Prostate gland (tissue), 2 donors: ENCODE data around the gene TEAD3. TPM values are rescaled to one million over a fixed set of nuclear protein-coding genes. Genes with fewer than 3 reads are reported as not detected.
"Not testable (repeated sequence)": the region's sequence is repeated elsewhere in the genome, so short reads cannot be mapped to it uniquely, and the experiment has no call there.

Experiments
- DNase-seq: peaks from one replicate; pipeline ENCODE4 v3.0.0-alpha.2; 2019; ENCODE audit warnings: low spot score
- H3K27ac ChIP-seq, 2 donors: fragments of 200-600 bp; sonication (generic); 2 replicates each; pipeline ENCODE4 v1.5.1; 2017 to 2019
- H3K27me3 ChIP-seq: fragments of 200-600 bp; sonication (generic); replicated peaks from 2 replicates; pipeline ENCODE4 v1.5.1; 2019; ENCODE audit not compliant: insufficient read depth
- H3K36me3 ChIP-seq, 2 donors: fragments of 200-600 bp; sonication (generic); 1 replicate in 1 of 2; 2 replicates in 1 of 2; pipeline versions ENCODE4 v1.5.1 to v1.8.1; 2017 to 2019
- H3K4me1 ChIP-seq: fragments of 200-600 bp; sonication (generic); replicated peaks from 2 replicates; pipeline ENCODE4 v1.5.1; 2019
- H3K4me3 ChIP-seq, 2 donors: fragments of 200-600 bp; sonication (generic); 2 replicates each; pipeline ENCODE4 v1.5.1; 2017 to 2019
- H3K9me3 ChIP-seq: fragments of 200-600 bp; sonication (generic); 2 replicates; pipeline ENCODE4 v1.5.1; 2017
- POLR2A ChIP-seq: fragments of 450-650 bp; IDR thresholded peaks from one replicate; pipeline ENCODE4 v1.6.1; 2016; ENCODE audit warnings: antibody characterized with exemption, mild to moderate bottlenecking
- POLR2AphosphoS5 ChIP-seq: sonication (generic); formaldehyde crosslinking; IDR thresholded peaks from one replicate; pipeline ENCODE4 v1.6.1; 2017; ENCODE audit warnings: antibody characterized with exemption
- WGBS: methylation state at CpG from one replicate; pipeline ENCODE4 v1.1.5; 2018; 5-methylcytosine and 5-hydroxymethylcytosine counted together
- intact Hi-C: fragments of 100-400 bp; cut with DNase I; formaldehyde crosslinking; loops from one replicate; pipeline ENCODE4 v1.14.2; 2022
- total RNA-seq, 2 donors: library from RNA; depleted of rRNA; stranded (reverse); fragments of >200 nt; gene quantifications; one replicate each; pipeline ENCODE4 v1.1.0, GENCODE V29; 2016
- TF ChIP-seq, protein P1 (sequence below), 4 experiments: fragments of 200-600 bp in 2 of 4; fragments of 450-650 bp in 2 of 4; sonication (generic) in 2 of 4; IDR thresholded peaks; 1 replicate in 3 of 4; 2 replicates in 1 of 4; pipeline ENCODE4 v1.5.1; 2016 to 2019; ENCODE audit warnings: antibody characterized with exemption in 4 of 4, mild to moderate bottlenecking in 2 of 4, moderate library complexity in 2 of 4

The TEAD3 gene
- total RNA-seq, 2 donors from 2014 or later: 34.1 to 41.1 TPM

DNA sequence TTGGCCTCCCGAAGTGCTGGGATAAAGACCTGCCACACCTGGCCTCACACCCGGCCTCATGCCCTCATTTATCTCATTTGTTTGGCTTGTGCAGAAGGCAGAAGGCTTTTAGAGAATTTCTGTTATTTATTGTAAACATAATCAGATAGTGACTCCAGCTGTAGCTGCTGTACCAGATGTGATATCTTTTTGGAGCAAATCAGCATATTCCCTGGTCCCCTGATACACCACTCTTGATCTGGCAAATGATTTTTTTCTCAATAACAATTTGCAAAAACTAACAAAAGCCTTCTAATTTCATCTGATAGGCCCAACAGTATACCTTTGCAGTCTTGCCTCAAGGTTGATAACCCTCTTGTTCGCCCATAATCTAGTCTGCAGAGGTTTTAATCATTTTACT is 42.3 kb upstream of the TEAD3 start:
- TF ChIP-seq, protein P1, sequence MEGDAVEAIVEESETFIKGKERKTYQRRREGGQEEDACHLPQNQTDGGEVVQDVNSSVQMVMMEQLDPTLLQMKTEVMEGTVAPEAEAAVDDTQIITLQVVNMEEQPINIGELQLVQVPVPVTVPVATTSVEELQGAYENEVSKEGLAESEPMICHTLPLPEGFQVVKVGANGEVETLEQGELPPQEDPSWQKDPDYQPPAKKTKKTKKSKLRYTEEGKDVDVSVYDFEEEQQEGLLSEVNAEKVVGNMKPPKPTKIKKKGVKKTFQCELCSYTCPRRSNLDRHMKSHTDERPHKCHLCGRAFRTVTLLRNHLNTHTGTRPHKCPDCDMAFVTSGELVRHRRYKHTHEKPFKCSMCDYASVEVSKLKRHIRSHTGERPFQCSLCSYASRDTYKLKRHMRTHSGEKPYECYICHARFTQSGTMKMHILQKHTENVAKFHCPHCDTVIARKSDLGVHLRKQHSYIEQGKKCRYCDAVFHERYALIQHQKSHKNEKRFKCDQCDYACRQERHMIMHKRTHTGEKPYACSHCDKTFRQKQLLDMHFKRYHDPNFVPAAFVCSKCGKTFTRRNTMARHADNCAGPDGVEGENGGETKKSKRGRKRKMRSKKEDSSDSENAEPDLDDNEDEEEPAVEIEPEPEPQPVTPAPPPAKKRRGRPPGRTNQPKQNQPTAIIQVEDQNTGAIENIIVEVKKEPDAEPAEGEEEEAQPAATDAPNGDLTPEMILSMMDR (IDR thresholded peaks at IDR 0.05): no peak
- TF ChIP-seq POLR2A (no peak), POLR2AphosphoS5 (no peak)
- intact Hi-C loops: no loop called here

DNA sequence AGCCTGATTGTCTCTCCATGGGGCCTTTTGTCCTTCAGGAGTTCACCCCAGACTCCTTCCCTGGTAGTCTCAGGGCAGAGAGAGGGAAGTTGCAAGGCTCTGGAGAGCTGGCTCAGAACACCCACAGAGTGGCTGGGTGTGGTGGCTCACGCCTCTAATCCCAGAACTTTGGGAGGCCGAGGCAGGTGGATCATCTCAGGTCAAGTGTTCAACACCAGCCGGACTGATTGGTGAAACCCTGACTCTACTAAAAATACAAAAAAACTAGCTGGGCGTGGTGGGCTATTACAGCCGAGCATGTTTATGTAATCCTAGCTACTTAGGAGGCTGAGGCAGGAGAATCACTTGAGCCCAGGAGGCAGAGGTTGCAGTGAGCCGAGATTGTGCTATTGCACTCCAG is 39.0 kb upstream of the TEAD3 start:
- H3K4me3 ChIP-seq, DNase-seq, H3K36me3 ChIP-seq, H3K27ac ChIP-seq, intact Hi-C loops, H3K4me1 ChIP-seq, H3K9me3 ChIP-seq, H3K27me3 ChIP-seq: not testable (repeated sequence)
- WGBS: 95% methylated on average over 6 of the region's 6 CpGs

More for the DNA sequence above, 42.3 kb upstream of the TEAD3 start:
- no peaks in the 10 kb centered on the region for H3K36me3 ChIP-seq
- 89% methylated on average over 3 of the region's 3 CpGs for WGBS
- no peaks in the 10 kb centered on the region for H3K9me3 ChIP-seq
- no peaks in the 10 kb centered on the region for H3K27me3 ChIP-seq
- H3K4me3 ChIP-seq: no peak overlapping the region
- no peaks in the 10 kb centered on the region for H3K4me1 ChIP-seq
- H3K27ac ChIP-seq: no peak overlapping the region
- DNase-seq: no peak

DNA sequence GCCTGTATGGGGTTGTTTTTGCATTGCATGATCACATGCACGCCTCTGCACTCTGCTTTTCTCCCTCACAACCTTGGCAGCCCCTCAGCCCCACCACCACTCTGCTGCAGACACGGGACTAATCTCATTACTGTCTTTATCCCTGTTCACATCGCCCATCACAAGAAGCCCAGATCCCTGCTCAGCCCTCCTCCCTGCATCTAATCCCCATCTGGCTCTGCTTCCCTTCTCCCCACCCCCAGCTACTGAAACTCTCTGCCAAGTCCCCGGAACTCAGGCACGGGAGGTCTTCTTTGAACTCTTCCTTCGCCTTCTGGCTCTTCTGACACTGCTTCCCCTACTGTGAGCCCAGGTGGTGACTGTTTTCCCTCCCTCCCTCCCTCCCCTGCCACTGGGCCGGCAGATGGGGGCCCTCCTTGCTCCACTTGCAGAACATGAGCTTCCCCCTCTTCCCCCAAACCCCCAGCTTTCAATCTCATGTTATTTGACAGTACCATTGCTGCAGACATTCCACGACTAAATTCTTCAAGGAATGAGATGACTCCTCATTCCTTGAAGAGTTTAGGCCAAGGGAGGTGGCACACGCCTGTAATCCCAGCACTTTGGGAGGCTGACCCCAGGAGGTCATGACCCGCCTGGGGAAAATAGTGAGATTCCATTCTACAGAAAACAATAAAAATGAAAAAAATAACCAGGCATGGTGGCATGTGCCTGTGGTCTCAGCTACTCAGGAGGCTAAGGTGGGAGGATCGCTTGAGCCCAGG is 37.7 kb upstream of the TEAD3 start:
- intact Hi-C loops: no loop called here
- DNase-seq: no peak
- TF ChIP-seq, protein P1 (IDR thresholded peaks at IDR 0.05): no peak
- TF ChIP-seq POLR2A (no peak), POLR2AphosphoS5 (no peak)
- Histone ChIP-seq H3K9me3 (no peaks in the 10 kb centered on the region), H3K4me3 (no peak overlapping the region), H3K36me3 (no peaks in the 10 kb centered on the region), H3K27me3 (no peaks in the 10 kb centered on the region), H3K27ac (no peak overlapping the region), H3K4me1 (no peaks in the 10 kb centered on the region)
- 35% methylated on average over 11 of the region's 11 CpGs for WGBS

DNA sequence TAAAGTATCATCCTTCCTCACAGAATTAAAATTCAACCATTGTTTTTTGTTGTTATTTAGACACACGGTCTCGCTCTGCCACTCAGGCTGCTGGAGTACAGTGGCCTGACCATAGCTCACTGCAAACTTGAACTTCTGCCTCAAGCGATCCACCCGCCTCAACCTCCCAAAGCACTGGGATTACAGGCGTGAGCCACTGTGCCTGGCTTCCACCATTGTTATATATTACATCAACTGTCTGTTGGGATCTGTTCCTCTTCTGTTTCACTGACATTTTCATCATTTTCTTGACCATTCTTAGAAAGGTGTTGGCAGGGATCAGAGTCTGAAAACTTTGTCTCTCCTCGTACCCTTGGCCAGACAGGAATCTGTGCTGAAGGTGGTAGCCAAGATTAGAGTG is 37.1 kb upstream of the TEAD3 start:
- Histone ChIP-seq H3K9me3 (no peaks in the 10 kb centered on the region), H3K27me3 (no peaks in the 10 kb centered on the region), H3K4me1 (no peaks in the 10 kb centered on the region), H3K27ac (no peak overlapping the region), H3K4me3 (no peak overlapping the region), H3K36me3 (no peaks in the 10 kb centered on the region)
- WGBS: 69% methylated on average over 6 of the region's 6 CpGs
- TF ChIP-seq POLR2A (no peak), POLR2AphosphoS5 (no peak)
- TF ChIP-seq, protein P1 (IDR thresholded peaks at IDR 0.05): no peak
- DNase-seq: no peak
- intact Hi-C loops: no loop called here

DNA sequence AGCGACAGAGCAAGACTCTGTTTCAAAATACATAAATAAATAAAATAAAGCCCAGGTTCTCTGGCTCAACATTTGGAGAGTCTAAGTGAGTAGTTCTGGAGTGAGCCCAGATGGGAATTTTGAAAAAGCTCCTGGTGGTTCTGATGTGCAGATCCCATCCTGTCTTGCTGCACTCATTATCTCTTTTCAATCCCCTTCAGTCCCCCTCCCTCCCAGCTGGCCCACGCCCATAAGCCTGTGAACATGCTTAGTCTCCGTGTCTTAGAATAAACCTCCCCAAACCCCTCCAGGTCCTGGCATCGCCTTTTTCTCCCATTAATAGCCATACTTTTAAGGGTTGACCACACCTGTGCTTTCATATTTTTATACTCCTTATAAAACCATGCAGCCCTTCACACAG is 35.2 kb upstream of the TEAD3 start:
- Histone ChIP-seq H3K27ac (no peak overlapping the region), H3K9me3 (no peaks in the 10 kb centered on the region), H3K27me3 (no peaks in the 10 kb centered on the region), H3K36me3 (no peaks in the 10 kb centered on the region), H3K4me1 (no peaks in the 10 kb centered on the region), H3K4me3 (no peak overlapping the region)
- TF ChIP-seq, protein P1 (IDR thresholded peaks at IDR 0.05): no peak
- TF ChIP-seq POLR2AphosphoS5 (no peak), POLR2A (no peak)
- 73% methylated on average over 4 of the region's 4 CpGs for WGBS
- no peak for DNase-seq
- intact Hi-C loops: no loop called here
